ENCODE data around the gene SAMD4B.
A peak's percentile ranks its signal among the peaks of the same experiment; 100 is the strongest.
"Not testable (repeated sequence)": the region's sequence is repeated elsewhere in the genome, so short reads cannot be mapped to it uniquely, and the experiment has no call there.

Gene SAMD4B

GRCh38 chr19:39372941-39373340, 30.7 kb downstream of the SAMD4B start:
- no peak overlapping the region for H3K4me3 ChIP-seq (ENCODE audit: control insufficient read depth, low read depth, low read length)
- DNase-seq (ENCODE audit: low read depth), result peak; percentile 51
- TF ChIP-seq CTCF (conservative IDR thresholded peaks at IDR 0.05; ENCODE audit: control insufficient read depth, insufficient read depth, low read depth, low read length), result no peak

GRCh38 chr19:39375929-39376328, 33.7 kb downstream of the SAMD4B start:
- TF ChIP-seq CTCF (conservative IDR thresholded peaks at IDR 0.05; ENCODE audit: control insufficient read depth, insufficient read depth, low read depth, low read length), result no peak
- no peak for DNase-seq (ENCODE audit: low read depth)
- no peak overlapping the region for H3K4me3 ChIP-seq (ENCODE audit: control insufficient read depth, low read depth, low read length)

GRCh38 chr19:39377373-39378362, 35.4 kb downstream of the SAMD4B start:
- no peak for DNase-seq (ENCODE audit: low read depth)
- H3K4me3 ChIP-seq (ENCODE audit: control insufficient read depth, low read depth, low read length), result no peak overlapping the region
- no peak for TF ChIP-seq CTCF (conservative IDR thresholded peaks at IDR 0.05; ENCODE audit: control insufficient read depth, insufficient read depth, low read depth, low read length)

- not testable (repeated sequence) for H3K4me3 ChIP-seq (ENCODE audit: control insufficient read depth, low read depth, low read length); DNase-seq (ENCODE audit: low read depth)
These were observed 37.1 kb downstream of the SAMD4B start for GRCh38 chr19:39379366-39379765.

GRCh38 chr19:39379865-39380396, 37.7 kb downstream of the SAMD4B start:
- no peak for DNase-seq (ENCODE audit: low read depth)
- H3K4me3 ChIP-seq (ENCODE audit: control insufficient read depth, low read depth, low read length), result no peak overlapping the region
- no peak for TF ChIP-seq CTCF (conservative IDR thresholded peaks at IDR 0.05; ENCODE audit: control insufficient read depth, insufficient read depth, low read depth, low read length)

GRCh38 chr19:39380521-39381502, 38.6 kb downstream of the SAMD4B start:
- TF ChIP-seq CTCF (conservative IDR thresholded peaks at IDR 0.05; ENCODE audit: control insufficient read depth, insufficient read depth, low read depth, low read length), result no peak
- no peak overlapping the region for H3K4me3 ChIP-seq (ENCODE audit: control insufficient read depth, low read depth, low read length)
- no peak for DNase-seq (ENCODE audit: low read depth)
